Peyer's patch (tissue), 4 donors: Measurements from ENCODE around the gene KRT9.

Source experiments
- POLR2A ChIP-seq, 2 donors: fragments of 450-650 bp; IDR thresholded peaks; one replicate each; pipeline ENCODE4 v1.5.1; 2017; ENCODE audit warnings: antibody characterized with exemption in 2 of 2, mild to moderate bottlenecking in 2 of 2, moderate library complexity in 2 of 2
- TF ChIP-seq, protein P1 (sequence below), 6 experiments: fragments of 450-650 bp in 4 of 6; fragments of 200-600 bp in 2 of 6; sonication (generic) in 1 of 6; IDR thresholded peaks; one replicate each; pipeline ENCODE4 v1.5.1; 2017 to 2019; ENCODE audit warnings: antibody characterized with exemption in 6 of 6, mild to moderate bottlenecking in 3 of 6, moderate library complexity in 1 of 6

DNA sequence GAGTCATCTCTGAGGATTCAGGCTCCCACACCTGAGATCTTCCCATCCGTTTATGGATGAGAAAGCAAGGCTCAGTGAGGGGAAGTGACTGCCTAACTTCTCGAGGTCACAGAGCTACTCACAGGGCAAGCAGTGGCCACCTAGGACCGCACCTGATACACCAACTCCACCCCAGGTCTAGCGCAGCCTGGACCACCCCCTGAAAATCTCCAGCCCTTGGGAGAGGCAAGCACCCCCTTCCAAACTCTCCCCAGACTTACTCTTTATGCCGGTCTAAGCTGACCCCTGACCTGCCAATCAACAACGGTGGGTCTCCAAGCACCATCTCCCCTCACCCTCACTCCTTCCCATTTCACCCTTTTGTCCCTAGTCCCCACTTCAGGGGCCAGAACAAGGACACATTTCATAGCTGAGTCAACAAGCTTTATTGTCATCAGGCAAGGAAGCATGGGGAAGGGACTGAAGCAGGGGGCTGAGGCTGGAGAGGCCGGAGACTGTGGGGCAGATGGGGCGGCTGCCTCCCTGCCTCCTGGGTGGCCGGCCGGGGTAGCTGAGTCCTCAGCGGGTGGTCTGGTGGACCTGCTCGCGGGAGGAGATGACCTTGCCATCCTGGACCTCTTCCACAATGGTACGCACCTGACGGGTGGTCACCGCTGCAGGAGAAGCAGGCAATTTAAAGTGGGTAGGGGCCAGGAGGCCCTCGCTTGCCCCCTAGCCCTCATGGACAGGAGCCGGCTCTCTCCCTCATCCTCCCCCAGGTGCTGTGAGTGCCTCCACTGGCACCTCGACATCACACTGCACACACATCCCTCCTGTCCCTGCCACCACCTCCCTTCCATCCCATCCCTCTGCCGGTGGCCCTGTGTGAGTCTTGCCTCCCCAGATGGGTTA, 47.4 kb upstream of the KRT9 start:
- TF ChIP-seq, protein P1, sequence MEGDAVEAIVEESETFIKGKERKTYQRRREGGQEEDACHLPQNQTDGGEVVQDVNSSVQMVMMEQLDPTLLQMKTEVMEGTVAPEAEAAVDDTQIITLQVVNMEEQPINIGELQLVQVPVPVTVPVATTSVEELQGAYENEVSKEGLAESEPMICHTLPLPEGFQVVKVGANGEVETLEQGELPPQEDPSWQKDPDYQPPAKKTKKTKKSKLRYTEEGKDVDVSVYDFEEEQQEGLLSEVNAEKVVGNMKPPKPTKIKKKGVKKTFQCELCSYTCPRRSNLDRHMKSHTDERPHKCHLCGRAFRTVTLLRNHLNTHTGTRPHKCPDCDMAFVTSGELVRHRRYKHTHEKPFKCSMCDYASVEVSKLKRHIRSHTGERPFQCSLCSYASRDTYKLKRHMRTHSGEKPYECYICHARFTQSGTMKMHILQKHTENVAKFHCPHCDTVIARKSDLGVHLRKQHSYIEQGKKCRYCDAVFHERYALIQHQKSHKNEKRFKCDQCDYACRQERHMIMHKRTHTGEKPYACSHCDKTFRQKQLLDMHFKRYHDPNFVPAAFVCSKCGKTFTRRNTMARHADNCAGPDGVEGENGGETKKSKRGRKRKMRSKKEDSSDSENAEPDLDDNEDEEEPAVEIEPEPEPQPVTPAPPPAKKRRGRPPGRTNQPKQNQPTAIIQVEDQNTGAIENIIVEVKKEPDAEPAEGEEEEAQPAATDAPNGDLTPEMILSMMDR (IDR thresholded peaks at IDR 0.05) = no peak
- TF ChIP-seq POLR2A (IDR thresholded peaks at IDR 0.05) = no peak
